Brain microvascular endothelial cell (primary cell): Measurements from ENCODE around the gene KRT35.
"Not testable (repeated sequence)": the region's sequence is repeated elsewhere in the genome, so short reads cannot be mapped to it uniquely, and the experiment has no call there.

ENCODE experiments used
- DNase-seq: peaks from one replicate; pipeline ENCODE4 v3.0.0-alpha.2; 2020
- H3K27ac ChIP-seq: fragments of 250-450 bp; sonication (Bioruptor Pico); 2 replicates; pipeline ENCODE4 v1.5.1; 2020; ENCODE audit warnings: mild to moderate bottlenecking, moderate library complexity
- H3K27me3 ChIP-seq: fragments of 250-450 bp; sonication (Bioruptor Pico); replicated peaks from 2 replicates; pipeline ENCODE4 v1.5.1; 2020; ENCODE audit warnings: mild to moderate bottlenecking
- H3K36me3 ChIP-seq: fragments of 250-450 bp; sonication (Bioruptor Pico); replicated peaks from 2 replicates; pipeline ENCODE4 v1.5.1; 2020; ENCODE audit warnings: mild to moderate bottlenecking
- H3K4me3 ChIP-seq: 2 replicates; pipeline ENCODE4 v1.5.1; 2011; ENCODE audit warnings: low read depth, mild to moderate bottlenecking, control low read depth, low read length, moderate library complexity
- in situ Hi-C: cut with HindIII; loops from 2 replicates; pipeline ENCODE4 v1.10.0; 2017; ENCODE audit warnings: low sequenced_read_pairs, low pct_ligation_motif_present
- TF ChIP-seq, protein P1 (sequence below): IDR thresholded peaks from 2 replicates; pipeline ENCODE4 v1.5.1; 2011; ENCODE audit warnings: low read depth, mild to moderate bottlenecking, moderate library complexity, low read length, control low read depth, inconsistent platforms; ENCODE audit errors: missing control alignments

The KRT35 gene

GRCh38 chr17:41437254-41437653, 43.7 kb downstream of the KRT35 start:
- no peaks in the 10 kb centered on the region for H3K36me3 ChIP-seq
- TF ChIP-seq, protein P1, sequence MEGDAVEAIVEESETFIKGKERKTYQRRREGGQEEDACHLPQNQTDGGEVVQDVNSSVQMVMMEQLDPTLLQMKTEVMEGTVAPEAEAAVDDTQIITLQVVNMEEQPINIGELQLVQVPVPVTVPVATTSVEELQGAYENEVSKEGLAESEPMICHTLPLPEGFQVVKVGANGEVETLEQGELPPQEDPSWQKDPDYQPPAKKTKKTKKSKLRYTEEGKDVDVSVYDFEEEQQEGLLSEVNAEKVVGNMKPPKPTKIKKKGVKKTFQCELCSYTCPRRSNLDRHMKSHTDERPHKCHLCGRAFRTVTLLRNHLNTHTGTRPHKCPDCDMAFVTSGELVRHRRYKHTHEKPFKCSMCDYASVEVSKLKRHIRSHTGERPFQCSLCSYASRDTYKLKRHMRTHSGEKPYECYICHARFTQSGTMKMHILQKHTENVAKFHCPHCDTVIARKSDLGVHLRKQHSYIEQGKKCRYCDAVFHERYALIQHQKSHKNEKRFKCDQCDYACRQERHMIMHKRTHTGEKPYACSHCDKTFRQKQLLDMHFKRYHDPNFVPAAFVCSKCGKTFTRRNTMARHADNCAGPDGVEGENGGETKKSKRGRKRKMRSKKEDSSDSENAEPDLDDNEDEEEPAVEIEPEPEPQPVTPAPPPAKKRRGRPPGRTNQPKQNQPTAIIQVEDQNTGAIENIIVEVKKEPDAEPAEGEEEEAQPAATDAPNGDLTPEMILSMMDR: no peak
- H3K27me3 ChIP-seq: no peaks in the 10 kb centered on the region
- in situ Hi-C loops: no loop called here
- H3K4me3 ChIP-seq: no peak overlapping the region
- no peak for DNase-seq
- H3K27ac ChIP-seq: no peak overlapping the region

- in situ Hi-C loops: no loop called here
- Histone ChIP-seq H3K36me3 (no peaks in the 10 kb centered on the region), H3K27ac (no peak overlapping the region), H3K27me3 (no peaks in the 10 kb centered on the region), H3K4me3 (no peak overlapping the region)
- no peak for DNase-seq
- TF ChIP-seq, protein P1: no peak
Observed at GRCh38 chr17:41434415-41434814, 46.5 kb downstream of the KRT35 start.

GRCh38 chr17:41434005-41434404, 46.9 kb downstream of the KRT35 start:
- in situ Hi-C loops: no loop called here
- TF ChIP-seq, protein P1: no peak
- no peak for DNase-seq
- H3K27ac ChIP-seq: no peak overlapping the region
- no peak overlapping the region for H3K4me3 ChIP-seq
- no peaks in the 10 kb centered on the region for H3K36me3 ChIP-seq
- H3K27me3 ChIP-seq: no peaks in the 10 kb centered on the region

DNA sequence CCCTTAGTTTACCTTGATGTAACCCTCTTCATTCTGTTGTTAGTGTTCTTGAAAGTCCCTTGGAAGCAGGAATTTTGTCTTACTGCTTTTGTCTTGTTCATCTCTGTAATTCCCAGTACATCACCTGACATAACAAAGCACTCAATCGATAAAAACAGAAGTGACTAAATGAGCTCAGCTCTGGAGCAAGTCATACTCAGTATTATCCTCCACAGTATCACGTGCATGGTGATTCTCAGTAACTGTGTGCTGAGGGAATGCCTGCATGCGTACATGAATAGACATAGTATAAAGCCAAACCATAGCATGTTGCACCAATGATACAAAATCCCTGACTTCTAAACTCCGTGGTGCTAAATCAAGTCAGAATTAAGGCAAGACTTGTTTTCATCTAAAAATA, 47.4 kb downstream of the KRT35 start:
- H3K27me3 ChIP-seq: no peaks in the 10 kb centered on the region
- TF ChIP-seq, protein P1: no peak
- no peak overlapping the region for H3K27ac ChIP-seq
- DNase-seq: no peak
- H3K36me3 ChIP-seq: no peaks in the 10 kb centered on the region
- in situ Hi-C loops: no loop called here
- no peak overlapping the region for H3K4me3 ChIP-seq

- H3K36me3 ChIP-seq, H3K27ac ChIP-seq, DNase-seq, in situ Hi-C loops, H3K4me3 ChIP-seq, H3K27me3 ChIP-seq: not testable (repeated sequence)
Observed at GRCh38 chr17:41430376-41430775, 50.6 kb downstream of the KRT35 start.

DNA sequence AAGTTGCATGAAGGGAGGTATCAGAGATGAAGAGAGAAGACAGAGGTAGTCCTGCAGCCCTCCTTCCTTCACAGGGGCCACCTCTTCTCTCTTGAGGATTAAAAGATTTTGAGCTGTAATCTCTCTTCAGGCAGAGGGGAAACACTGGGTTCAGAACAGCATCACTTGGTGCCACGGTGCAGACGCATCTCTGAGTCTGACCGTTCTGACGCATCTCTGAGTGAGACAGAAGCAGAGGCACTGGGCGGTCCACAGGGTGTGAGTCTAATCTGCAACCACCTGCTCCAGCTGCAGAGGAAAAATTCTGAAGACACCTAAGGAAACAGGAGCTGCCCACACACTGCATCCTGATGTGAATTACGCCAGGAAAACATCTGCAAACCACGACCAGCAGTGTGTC, 51.3 kb downstream of the KRT35 start:
- no peak for DNase-seq
- TF ChIP-seq, protein P1: no peak
- in situ Hi-C loops: no loop called here

More for the DNA sequence above, 51.3 kb downstream of the KRT35 start:
- H3K27me3 ChIP-seq: no peaks in the 10 kb centered on the region
- H3K4me3 ChIP-seq: no peak overlapping the region
- H3K27ac ChIP-seq: no peak overlapping the region
- no peaks in the 10 kb centered on the region for H3K36me3 ChIP-seq
